Panc1 (cell line): ENCODE measurements around the gene WFDC9. TPM values are rescaled to one million over a fixed set of nuclear protein-coding genes. Genes with fewer than 3 reads are reported as not detected.

Experiments used
- ATAC-seq: fragments of 200-7000 bp; cut with Tn5 transposase; 2 replicates; pipeline ENCODE4 v1.9.1; 2020; ENCODE audit warnings: mild to moderate bottlenecking, moderate library complexity
- Bru-seq: library from RNA; stranded (reverse); fragments of 400-500 nt; gene quantifications from one replicate; lab custom pipeline; 2021; lab: Mats Ljungman, UMichigan
- BruChase-seq, 2 experiments: library from RNA; stranded (reverse); fragments of 400-500 nt; gene quantifications; one replicate each; lab custom pipeline; 2021; lab: Mats Ljungman, UMichigan
- BruUV-seq: library from RNA; stranded (reverse); fragments of 400-500 nt; replicated peaks from 2 replicates; lab custom pipeline; 2021; lab: Mats Ljungman, UMichigan
- CTCF ChIA-PET: fragments of 300-600 bp; sonication (Branson Sonifier 250); formaldehyde crosslinking; loops from one replicate; lab custom pipeline; 2022; ENCODE audit warnings: antibody characterized with exemption; lab: Charles Lee
- POLR2A ChIA-PET: fragments of 300-600 bp; sonication (Branson Sonifier 250); formaldehyde crosslinking; loops from one replicate; lab custom pipeline; 2022; ENCODE audit warnings: antibody characterized with exemption; lab: Charles Lee
- DNase-seq: peaks from one replicate; pipeline ENCODE4 v3.0.0-alpha.2; 2010; ENCODE audit warnings: low read depth, low spot score
- H3K27ac ChIP-seq: 2 replicates; pipeline ENCODE4 v1.5.1; 2011; ENCODE audit warnings: mild to moderate bottlenecking, low read length, inconsistent platforms
- H3K27me3 ChIP-seq: fragments of 200-500 bp; sonication (Bioruptor generic); 2 replicates; pipeline ENCODE4 v1.6.0; 2014; ENCODE audit warnings: low read length, inconsistent platforms; ENCODE audit not compliant: control insufficient read depth, insufficient read depth
- H3K36me3 ChIP-seq: fragments of 200-500 bp; sonication (Bioruptor generic); 2 replicates; pipeline ENCODE4 v1.5.1; 2014; ENCODE audit warnings: inconsistent platforms, mild to moderate bottlenecking, low read length, moderate library complexity; ENCODE audit not compliant: control insufficient read depth, insufficient read depth
- H3K4me1 ChIP-seq: 2 replicates; pipeline ENCODE4 v1.5.1; 2011; ENCODE audit warnings: inconsistent platforms, mild to moderate bottlenecking, low read length, moderate library complexity; ENCODE audit not compliant: control insufficient read depth, insufficient read depth
- H3K4me3 ChIP-seq, 2 experiments: 2 replicates each; pipeline ENCODE4 v1.5.1; 2011 to 2012; ENCODE audit warnings: low read depth in 2 of 2, low read length in 2 of 2, mild to moderate bottlenecking in 2 of 2, inconsistent platforms in 1 of 2, moderate library complexity in 1 of 2
- H3K9me3 ChIP-seq: fragments of 200-500 bp; sonication (Bioruptor generic); 2 replicates; pipeline ENCODE4 v1.5.1; 2014; ENCODE audit warnings: low read depth, mild to moderate bottlenecking, inconsistent platforms, low read length, moderate library complexity; ENCODE audit not compliant: control insufficient read depth, insufficient read depth
- CTCF ChIP-seq: fragments of 450-650 bp; IDR thresholded peaks from 2 replicates; pipeline ENCODE4 v1.5.1; 2017; ENCODE audit warnings: mild to moderate bottlenecking
- POLR2AphosphoS5 ChIP-seq: IDR thresholded peaks from 2 replicates; pipeline ENCODE4 v1.6.1; 2012; ENCODE audit warnings: mild to moderate bottlenecking, low read depth, low read length, moderate library complexity
- REST ChIP-seq, 2 experiments: IDR thresholded peaks; 2 replicates each; pipeline ENCODE4 v1.6.1; 2011 to 2012; ENCODE audit warnings: low read depth in 2 of 2, control low read depth in 1 of 2, low read length in 1 of 2, mild to moderate bottlenecking in 1 of 2, moderate library complexity in 1 of 2; ENCODE audit not compliant: insufficient read depth in 1 of 2
- SIN3A ChIP-seq: IDR thresholded peaks from 2 replicates; pipeline ENCODE4 v1.6.1; 2012; ENCODE audit warnings: low read depth, mild to moderate bottlenecking, low read length, moderate library complexity, borderline replicate concordance; ENCODE audit not compliant: insufficient read depth
- TCF7L2 ChIP-seq: IDR thresholded peaks from 2 replicates; pipeline ENCODE4 v1.6.1; 2011; ENCODE audit warnings: mild to moderate bottlenecking, low read depth, low read length, inconsistent platforms
- in situ Hi-C: cut with HindIII; loops from 2 replicates; pipeline ENCODE4 v1.10.0; 2016; ENCODE audit warnings: low sequenced_read_pairs, low pct_unique_long_range_greater_than_20kb
- intact Hi-C: fragments of 100-400 bp; cut with micrococcal nuclease; formaldehyde crosslinking; loops from one replicate; pipeline ENCODE4 v1.10.0; 2022; ENCODE audit not compliant: unreplicated experiment
- long read RNA-seq: library from polyadenylated mRNA; unstranded; transcript quantifications from one replicate; pipeline ENCODE4 v2.0.0, GENCODE V29; 2021; ENCODE audit not compliant: unreplicated experiment
- polyA plus RNA-seq: library from polyadenylated mRNA; unstranded; fragments of >200 nt; gene quantifications from one replicate; pipeline ENCODE4 v1.2.1, GENCODE V29; 2012; ENCODE audit warnings: missing spikeins; ENCODE audit not compliant: insufficient read length
- total RNA-seq: library from RNA; stranded (reverse); gene quantifications from one replicate; pipeline ENCODE4 v1.2.1, GENCODE V29; 2021; ENCODE audit not compliant: unreplicated experiment

The WFDC9 gene
- total RNA-seq, result not detected
- not detected for polyA plus RNA-seq
- not detected for Bru-seq, nascent RNA
- BruChase-seq, experiment 1, labeled RNA remaining after a 2-hour chase, result not detected
- BruChase-seq, experiment 2, labeled RNA remaining after a 6-hour chase, result percentile 4 among the genes with signal in this experiment
- long read RNA-seq, result 0 reads

- H3K9me3 ChIP-seq, result no peaks in the 10 kb centered on the region
- in situ Hi-C loops, result no loop called here
Observed at GRCh38 chr20:45631184-45631583, at the start of gene WFDC9. WFDC9 (minus strand) TSS chr20:45631284; CDS start chr20:45610181, 21,103 bp downstream.

GRCh38 chr20:45679650-45680049 is 48.6 kb upstream of the WFDC9 start:
- no peaks in the 10 kb centered on the region for H3K4me1 ChIP-seq
- BruUV-seq, result no TSS peak
- DNase-seq, result no peak
- H3K27ac ChIP-seq, result no peak overlapping the region
- intact Hi-C loops (no loop called here), in situ Hi-C loops (no loop called here)
- no peaks in the 10 kb centered on the region for H3K27me3 ChIP-seq
- no peaks in the 10 kb centered on the region; the same call in 1 of the 2 replicates for H3K9me3 ChIP-seq
- H3K36me3 ChIP-seq, result no peaks in the 10 kb centered on the region
- ChIA-PET POLR2A (no interaction called here), CTCF (no interaction called here)
- no peak for TF ChIP-seq POLR2AphosphoS5
- TF ChIP-seq CTCF, result no peak
- no peak for TF ChIP-seq TCF7L2
- TF ChIP-seq REST (IDR thresholded peaks at IDR 0.05; ENCODE audit: insufficient read depth in 1 of 2, low read depth in 2 of 2, low read length in 1 of 2), result no peak
- no peak for TF ChIP-seq SIN3A
- ATAC-seq, result no peak
- no peak overlapping the region for H3K4me3 ChIP-seq

More at GRCh38 chr20:45631184-45631583, at the start of gene WFDC9:
- CTCF ChIA-PET, result no interaction called here
- DNase-seq, result no peak
- Histone ChIP-seq H3K4me3 (no peak within 1 kb of the TSS), H3K27me3 (no peaks in the 10 kb centered on the region), H3K36me3 (no peaks in the 10 kb centered on the region), H3K27ac (no peak within 1 kb of the TSS), H3K4me1 (no peaks in the 10 kb centered on the region)
- POLR2A ChIA-PET, result no interaction called here
- no TSS peak for BruUV-seq
- no peak for TF ChIP-seq POLR2AphosphoS5
- no peak for TF ChIP-seq SIN3A
- no peak for TF ChIP-seq CTCF
- no peak for TF ChIP-seq TCF7L2
- TF ChIP-seq REST (IDR thresholded peaks at IDR 0.05; ENCODE audit: insufficient read depth in 1 of 2, low read depth in 2 of 2, low read length in 1 of 2), result no peak
- intact Hi-C loops, result no loop called here
- ATAC-seq, result no peak
